GM12878 (cell line): ENCODE measurements around the gene PPP1CA. TPM values are rescaled to one million over a fixed set of nuclear protein-coding genes. Genes with fewer than 3 reads are reported as not detected.

Source experiments
- ATF2 ChIP-seq: IDR thresholded peaks from 2 replicates; pipeline ENCODE4 v1.6.1; 2012; ENCODE audit warnings: low read length, inconsistent platforms
- ATF3 ChIP-seq: IDR thresholded peaks from 2 replicates; pipeline ENCODE4 v1.6.1; 2011; ENCODE audit warnings: low read depth, mild to moderate bottlenecking, low read length, moderate library complexity, borderline replicate concordance; ENCODE audit errors: extremely low read depth
- CBX3 ChIP-seq: fragments of 200-600 bp; sonication (generic); IDR thresholded peaks from 2 replicates; pipeline ENCODE4 v1.6.1; 2016; ENCODE audit warnings: low read depth, borderline replicate concordance
- CHD2 ChIP-seq: IDR thresholded peaks from 2 replicates; pipeline ENCODE4 v1.6.1; 2011; ENCODE audit warnings: low read depth, low read length, improper control_type of control experiment, borderline replicate concordance
- CHD4 ChIP-seq: fragments of 200-600 bp; sonication (generic); IDR thresholded peaks from 2 replicates; pipeline ENCODE4 v1.6.1; 2016; ENCODE audit warnings: mild to moderate bottlenecking
- EED ChIP-seq: sonication (generic); IDR thresholded peaks from 2 replicates; pipeline ENCODE4 v1.6.1; 2016; ENCODE audit warnings: antibody characterized with exemption, low read depth
- FOS ChIP-seq: IDR thresholded peaks from 3 replicates; pipeline ENCODE4 v1.6.1; 2011; ENCODE audit warnings: borderline replicate concordance; ENCODE audit not compliant: insufficient read length; ENCODE audit errors: extremely low read depth
- FOXM1 ChIP-seq: IDR thresholded peaks from 2 replicates; pipeline ENCODE4 v1.6.1; 2012; ENCODE audit warnings: low read depth, mild to moderate bottlenecking, inconsistent platforms, low read length, moderate library complexity
- GATAD2B ChIP-seq: fragments of 450-650 bp; conservative IDR thresholded peaks from 2 replicates; pipeline ENCODE4 v1.6.1; 2017; ENCODE audit warnings: low read depth, mild to moderate bottlenecking, moderate library complexity
- IKZF2 ChIP-seq, 2 experiments: fragments of 450-650 bp; IDR thresholded peaks; 2 replicates each; pipeline ENCODE4 v1.6.1; 2017; ENCODE audit warnings: mild to moderate bottlenecking in 2 of 2, moderate library complexity in 2 of 2
- KDM1A ChIP-seq: fragments of 200-600 bp; sonication (generic); IDR thresholded peaks from 2 replicates; pipeline ENCODE4 v1.6.1; 2016; ENCODE audit warnings: borderline replicate concordance
- NFYA ChIP-seq: IDR thresholded peaks from 2 replicates; pipeline ENCODE4 v1.6.1; 2011; ENCODE audit warnings: low read depth, mild to moderate bottlenecking, low read length, improper control_type of control experiment, borderline replicate concordance
- NKRF ChIP-seq: fragments of 450-650 bp; conservative IDR thresholded peaks from 2 replicates; pipeline ENCODE4 v1.6.1; 2017; ENCODE audit warnings: mild to moderate bottlenecking, moderate library complexity
- NR2F1 ChIP-seq: fragments of 450-650 bp; conservative IDR thresholded peaks from 2 replicates; pipeline ENCODE4 v1.6.1; 2017; ENCODE audit warnings: mild to moderate bottlenecking
- PAX5 ChIP-seq: IDR thresholded peaks from 2 replicates; pipeline ENCODE4 v1.6.1; 2011; ENCODE audit warnings: low read depth, low read length, borderline replicate concordance
- PKNOX1 ChIP-seq: fragments of 450-650 bp; IDR thresholded peaks from 2 replicates; pipeline ENCODE4 v1.6.1; 2016; ENCODE audit warnings: mild to moderate bottlenecking
- POLR2A ChIP-seq: IDR thresholded peaks from 2 replicates; pipeline ENCODE4 v1.6.1; 2011; ENCODE audit warnings: low read depth, mild to moderate bottlenecking, low read length
- RBBP5 ChIP-seq: fragments of 200-600 bp; sonication (generic); conservative IDR thresholded peaks from 2 replicates; pipeline ENCODE4 v1.6.1; 2016
- RELA ChIP-seq: fragments of 450-650 bp; IDR thresholded peaks from 2 replicates; pipeline ENCODE4 v1.8.0; 2014; ENCODE audit warnings: borderline replicate concordance; ENCODE audit not compliant: partially characterized antibody
- SMAD1 ChIP-seq: fragments of 450-650 bp; IDR thresholded peaks from 2 replicates; pipeline ENCODE4 v1.6.1; 2018; ENCODE audit warnings: mild to moderate bottlenecking, low read depth; ENCODE audit not compliant: partially characterized antibody
- SP1 ChIP-seq: IDR thresholded peaks from one replicate; pipeline ENCODE4 v1.6.1; 2011; ENCODE audit warnings: low read depth, low read length
- SREBF1 ChIP-seq: IDR thresholded peaks from 2 replicates; pipeline ENCODE4 v1.6.1; 2012; ENCODE audit warnings: mild to moderate bottlenecking, low read length
- STAT1 ChIP-seq: fragments of 450-650 bp; conservative IDR thresholded peaks from 2 replicates; pipeline ENCODE4 v1.6.1; 2014; ENCODE audit warnings: antibody characterized with exemption, mild to moderate bottlenecking
- TAF1 ChIP-seq: IDR thresholded peaks from 2 replicates; pipeline ENCODE4 v1.6.1; 2011; ENCODE audit warnings: mild to moderate bottlenecking, low read depth, low read length, borderline replicate concordance
- TCF3 ChIP-seq: IDR thresholded peaks from 2 replicates; pipeline ENCODE4 v1.6.1; 2012; ENCODE audit warnings: low read depth, mild to moderate bottlenecking, low read length, borderline replicate concordance; ENCODE audit not compliant: insufficient read depth
- USF1 ChIP-seq: IDR thresholded peaks from 2 replicates; pipeline ENCODE4 v1.6.1; 2011; ENCODE audit warnings: borderline replicate concordance, low read depth, mild to moderate bottlenecking, moderate library complexity, mixed read lengths, low read length; ENCODE audit not compliant: insufficient read depth; ENCODE audit errors: extremely low read length
- YY1 ChIP-seq: IDR thresholded peaks from 2 replicates; pipeline ENCODE4 v1.6.1; 2011; ENCODE audit warnings: low read depth, mild to moderate bottlenecking, low read length
- ZNF274 ChIP-seq: IDR thresholded peaks from one replicate; pipeline ENCODE4 v1.8.0; 2011; ENCODE audit not compliant: insufficient read length, insufficient read depth
- ZNF384 ChIP-seq: IDR thresholded peaks from 2 replicates; pipeline ENCODE4 v1.6.1; 2012; ENCODE audit warnings: low read depth, mild to moderate bottlenecking, low read length, improper control_type of control experiment, borderline replicate concordance
- polyA plus RNA-seq, 11 experiments: library from polyadenylated mRNA; depleted of rRNA in 4 of 11; unstranded in 6 of 11; stranded (reverse) in 5 of 11; fragments of >200 nt; fragmentation: Nextera tagmentation in 4 of 11; fragmentation: Illumina TruSeq in 1 of 11; extraction: Ambion mirVana in 4 of 11; extraction: Trizol in 1 of 11; gene quantifications; 1 replicate in 1 of 11; 2 replicates in 10 of 11; pipeline versions ENCODE4 v1.2.1 to v1.2.3, GENCODE V29; 2011 to 2016; ENCODE audit warnings: inconsistent platforms in 2 of 11, missing spikeins in 2 of 11, low read depth in 1 of 11
- total RNA-seq, 4 experiments: library from RNA; depleted of rRNA in 3 of 4; stranded (reverse); fragments of >200 nt in 3 of 4; fragmentation: Illumina TruSeq in 1 of 4; extraction: Trizol in 1 of 4; gene quantifications; 2 replicates each; pipeline versions ENCODE4 v1.2.1 to v1.2.3, GENCODE V29; 2013 to 2021

The PPP1CA gene
- total and polyA plus RNA-seq, 10 of the 15 experiments (the other 5 are each of a cell fraction or from before 2014, with no cell fraction given): 26.4 to 458 (median 240) TPM

GRCh38 chr11:67409261-67409666 lies 7.6 kb upstream of the PPP1CA start (continued):
- TF ChIP-seq GATAD2B (0 out of 2 replicates have a peak, but pooled peaks have one; percentile 48), ZNF384 (no peak), PAX5 (no peak), NKRF (no peak), PKNOX1 (peak; percentile 19; the same call in 1 of the 2 replicates), TAF1 (peak; percentile 53; the same call in 1 of the 2 replicates), STAT1 (no peak), USF1 (no peak), KDM1A (no peak), ATF3 (no peak), NR2F1 (no peak), FOXM1 (no peak), ZNF274 (no peak), NFYA (no peak), CBX3 (no peak), FOS (no peak), ATF2 (no peak), SMAD1 (no peak), RELA (no peak), TCF3 (peak; percentile 95), POLR2A (peak; percentile 83), YY1 (0 out of 2 replicates have a peak, but pooled peaks have one; percentile 25), SREBF1 (no peak), SP1 (no peak), RBBP5 (no peak), CHD2 (no peak), CHD4 (no peak), EED (0 out of 2 replicates have a peak, but pooled peaks have one; percentile 21), IKZF2 (IDR thresholded peaks at IDR 0.05) (no peak)
